DOHH2 (cell line): ENCODE data around the gene ASTL.

Experiments used
- CTCF ChIP-seq: fragments of 200-600 bp; sonication (generic); IDR thresholded peaks from one replicate; pipeline ENCODE4 v1.5.1; 2014; ENCODE audit warnings: antibody characterized with exemption, mild to moderate bottlenecking, low read depth, low read length; ENCODE audit not compliant: poor library complexity, severe bottlenecking
- EZH2phosphoT487 ChIP-seq: fragments of 200-600 bp; sonication (generic); IDR thresholded peaks from 2 replicates; pipeline ENCODE4 v1.6.1; 2017; ENCODE audit warnings: borderline replicate concordance, mild to moderate bottlenecking, antibody characterized with exemption, low read length, moderate library complexity, mixed read lengths

GRCh38 chr2:96163768-96164429, 25.6 kb upstream of the ASTL start:
- TF ChIP-seq CTCF (no peak), EZH2phosphoT487 (no peak)
